ENCODE measurements around the gene RGS3. TPM values are rescaled to one million over a fixed set of nuclear protein-coding genes. Genes with fewer than 3 reads are reported as not detected.

The RGS3 gene
- total RNA-seq, 1 experiment from 2014 or later: 16.6 TPM

GRCh38 chr9:113465599-113466140 lies 2.1 kb downstream of the RGS3 start:
- no peak for DNase-seq (ENCODE audit: low spot score)
- CTCF ChIA-PET: no interaction called here
- ATAC-seq: no peak
- Mint-ChIP-seq H3K27me3 (ENCODE audit: low read depth) (peaks cover 40% of the 10 kb centered on the region), H3K27ac (no peak overlapping the region), H3K4me3 (no peak overlapping the region), H3K36me3 (no peaks in the 10 kb centered on the region), H3K4me1 (peaks cover 20% of the 10 kb centered on the region), H3K9me3 (peaks cover 9% of the 10 kb centered on the region; the same call in 1 of the 2 replicates)
- TF ChIP-seq, protein P1, sequence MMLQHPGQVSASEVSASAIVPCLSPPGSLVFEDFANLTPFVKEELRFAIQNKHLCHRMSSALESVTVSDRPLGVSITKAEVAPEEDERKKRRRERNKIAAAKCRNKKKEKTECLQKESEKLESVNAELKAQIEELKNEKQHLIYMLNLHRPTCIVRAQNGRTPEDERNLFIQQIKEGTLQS (CRISPR knock-in tag; conservative IDR thresholded peaks at IDR 0.05): no peak
- TF ChIP-seq, protein P2, sequence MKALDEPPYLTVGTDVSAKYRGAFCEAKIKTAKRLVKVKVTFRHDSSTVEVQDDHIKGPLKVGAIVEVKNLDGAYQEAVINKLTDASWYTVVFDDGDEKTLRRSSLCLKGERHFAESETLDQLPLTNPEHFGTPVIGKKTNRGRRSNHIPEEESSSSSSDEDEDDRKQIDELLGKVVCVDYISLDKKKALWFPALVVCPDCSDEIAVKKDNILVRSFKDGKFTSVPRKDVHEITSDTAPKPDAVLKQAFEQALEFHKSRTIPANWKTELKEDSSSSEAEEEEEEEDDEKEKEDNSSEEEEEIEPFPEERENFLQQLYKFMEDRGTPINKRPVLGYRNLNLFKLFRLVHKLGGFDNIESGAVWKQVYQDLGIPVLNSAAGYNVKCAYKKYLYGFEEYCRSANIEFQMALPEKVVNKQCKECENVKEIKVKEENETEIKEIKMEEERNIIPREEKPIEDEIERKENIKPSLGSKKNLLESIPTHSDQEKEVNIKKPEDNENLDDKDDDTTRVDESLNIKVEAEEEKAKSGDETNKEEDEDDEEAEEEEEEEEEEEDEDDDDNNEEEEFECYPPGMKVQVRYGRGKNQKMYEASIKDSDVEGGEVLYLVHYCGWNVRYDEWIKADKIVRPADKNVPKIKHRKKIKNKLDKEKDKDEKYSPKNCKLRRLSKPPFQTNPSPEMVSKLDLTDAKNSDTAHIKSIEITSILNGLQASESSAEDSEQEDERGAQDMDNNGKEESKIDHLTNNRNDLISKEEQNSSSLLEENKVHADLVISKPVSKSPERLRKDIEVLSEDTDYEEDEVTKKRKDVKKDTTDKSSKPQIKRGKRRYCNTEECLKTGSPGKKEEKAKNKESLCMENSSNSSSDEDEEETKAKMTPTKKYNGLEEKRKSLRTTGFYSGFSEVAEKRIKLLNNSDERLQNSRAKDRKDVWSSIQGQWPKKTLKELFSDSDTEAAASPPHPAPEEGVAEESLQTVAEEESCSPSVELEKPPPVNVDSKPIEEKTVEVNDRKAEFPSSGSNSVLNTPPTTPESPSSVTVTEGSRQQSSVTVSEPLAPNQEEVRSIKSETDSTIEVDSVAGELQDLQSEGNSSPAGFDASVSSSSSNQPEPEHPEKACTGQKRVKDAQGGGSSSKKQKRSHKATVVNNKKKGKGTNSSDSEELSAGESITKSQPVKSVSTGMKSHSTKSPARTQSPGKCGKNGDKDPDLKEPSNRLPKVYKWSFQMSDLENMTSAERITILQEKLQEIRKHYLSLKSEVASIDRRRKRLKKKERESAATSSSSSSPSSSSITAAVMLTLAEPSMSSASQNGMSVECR (CRISPR knock-in tag; IDR thresholded peaks at IDR 0.05; ENCODE audit: borderline replicate concordance): no peak
- TF ChIP-seq NR2C2 (CRISPR knock-in tag; IDR thresholded peaks at IDR 0.05) (no peak), JAZF1 (CRISPR knock-in tag; IDR thresholded peaks at IDR 0.05) (no peak), SMAD4 (CRISPR knock-in tag; IDR thresholded peaks at IDR 0.05) (no peak), ELF4 (CRISPR knock-in tag; IDR thresholded peaks at IDR 0.05; ENCODE audit: low read depth) (no peak)
- POLR2A ChIA-PET: no interaction called here

- DNase-seq (ENCODE audit: low spot score) (no peak), ATAC-seq (no peak)
- Mint-ChIP-seq H3K4me1 (peaks cover 30% of the 10 kb centered on the region), H3K4me3 (no peak overlapping the region), H3K36me3 (peaks cover 3% of the 10 kb centered on the region), H3K9me3 (peaks cover 14% of the 10 kb centered on the region), H3K27me3 (ENCODE audit: low read depth) (peaks cover 32% of the 10 kb centered on the region), H3K27ac (no peak overlapping the region)
- POLR2A ChIA-PET: no interaction called here
- CTCF ChIA-PET: no interaction called here
- TF ChIP-seq ATF1 (CRISPR knock-in tag; IDR thresholded peaks at IDR 0.05): no peak
- no peak for TF ChIP-seq ZNF138 (CRISPR knock-in tag; conservative IDR thresholded peaks at IDR 0.05)
- no peak for TF ChIP-seq GTF2I (CRISPR knock-in tag; conservative IDR thresholded peaks at IDR 0.05)
- no peak for TF ChIP-seq CREM (CRISPR knock-in tag; IDR thresholded peaks at IDR 0.05)
- TF ChIP-seq ESRRA (CRISPR knock-in tag; IDR thresholded peaks at IDR 0.05; ENCODE audit: borderline replicate concordance): no peak
- no peak for TF ChIP-seq NR2C2 (CRISPR knock-in tag; IDR thresholded peaks at IDR 0.05)
- TF ChIP-seq AFF4 (CRISPR knock-in tag; IDR thresholded peaks at IDR 0.05; ENCODE audit: borderline replicate concordance): no peak
- no peak for TF ChIP-seq NR3C1 (CRISPR knock-in tag; conservative IDR thresholded peaks at IDR 0.05; ENCODE audit: low read depth)
- no peak for TF ChIP-seq FOXK1 (CRISPR knock-in tag; IDR thresholded peaks at IDR 0.05)
- no peak for TF ChIP-seq MLX (CRISPR knock-in tag; IDR thresholded peaks at IDR 0.05)
- no peak for TF ChIP-seq FOXP1 (CRISPR knock-in tag; IDR thresholded peaks at IDR 0.05; ENCODE audit: borderline replicate concordance)
- TF ChIP-seq ELF4 (CRISPR knock-in tag; IDR thresholded peaks at IDR 0.05; ENCODE audit: low read depth): no peak
- TF ChIP-seq, protein P3, sequence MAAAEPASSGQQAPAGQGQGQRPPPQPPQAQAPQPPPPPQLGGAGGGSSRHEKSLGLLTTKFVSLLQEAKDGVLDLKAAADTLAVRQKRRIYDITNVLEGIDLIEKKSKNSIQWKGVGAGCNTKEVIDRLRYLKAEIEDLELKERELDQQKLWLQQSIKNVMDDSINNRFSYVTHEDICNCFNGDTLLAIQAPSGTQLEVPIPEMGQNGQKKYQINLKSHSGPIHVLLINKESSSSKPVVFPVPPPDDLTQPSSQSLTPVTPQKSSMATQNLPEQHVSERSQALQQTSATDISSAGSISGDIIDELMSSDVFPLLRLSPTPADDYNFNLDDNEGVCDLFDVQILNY (CRISPR knock-in tag; IDR thresholded peaks at IDR 0.05): no peak
- no peak for TF ChIP-seq CTCF (IDR thresholded peaks at IDR 0.05)
- TF ChIP-seq NR1H2 (CRISPR knock-in tag; IDR thresholded peaks at IDR 0.05): no peak
- TF ChIP-seq SP1 (CRISPR knock-in tag; conservative IDR thresholded peaks at IDR 0.05): no peak
- TF ChIP-seq NFE2L1 (CRISPR knock-in tag; IDR thresholded peaks at IDR 0.05): no peak
- no peak for TF ChIP-seq ZNF232 (CRISPR knock-in tag; IDR thresholded peaks at IDR 0.05)
These were observed 3.7 kb downstream of the RGS3 start for GRCh38 chr9:113467183-113467582.
